Measurements from ENCODE around the gene NEDD4L. TPM values are rescaled to one million over a fixed set of nuclear protein-coding genes. Genes with fewer than 3 reads are reported as not detected.

The NEDD4L gene
- total RNA-seq, 5 donors from 2014 or later (not counting 1 experiment from before 2014, with no cell fraction given) = 4.4 to 10.7 (median 6.7) TPM

DNA sequence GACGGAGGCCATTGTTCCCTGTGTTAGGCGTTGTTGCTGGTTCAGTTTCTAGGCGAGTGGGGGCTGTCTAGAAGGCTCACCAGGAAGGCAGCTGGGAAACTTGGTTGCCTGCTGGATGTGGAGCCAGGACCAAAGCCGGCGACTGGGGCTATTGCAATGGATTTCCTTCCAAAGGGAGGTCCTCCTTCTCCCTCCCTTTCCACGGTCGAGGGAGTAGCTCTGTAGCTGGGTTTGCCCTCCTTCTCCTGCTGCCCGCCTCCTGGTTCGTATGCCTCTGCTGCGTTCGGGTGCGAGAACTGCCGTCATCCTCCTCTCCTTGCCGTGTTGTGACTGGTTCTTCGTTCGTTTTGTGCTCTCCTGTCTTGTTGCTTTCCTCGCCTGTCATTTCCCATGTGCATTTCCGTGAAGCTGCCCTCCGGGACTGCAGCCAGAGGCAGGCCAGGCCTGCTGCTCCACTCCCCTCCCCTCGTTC is 203.4 kb downstream of the NEDD4L start:
- H3K36me3 Mint-ChIP-seq = no peaks in the 10 kb centered on the region
- no peak overlapping the region for H3K27ac Mint-ChIP-seq
- H3K4me1 Mint-ChIP-seq = no peaks in the 10 kb centered on the region
- H3K27me3 ChIP-seq (replicated peaks in 1 of 2; ENCODE audit: control insufficient read depth in 2 of 2, extremely low read depth in 1 of 2, insufficient read depth in 2 of 2, low read length in 1 of 2) = peaks cover 0 to 4% of the 10 kb centered on the region in 2 experiments
- no peaks in the 10 kb centered on the region for H3K9me3 Mint-ChIP-seq
- no peak overlapping the region for H3K4me3 ChIP-seq (ENCODE audit: control insufficient read depth in 1 of 2, extremely low read depth in 1 of 2, low read length in 1 of 2)
- H3K27me3 Mint-ChIP-seq = peaks cover 0 to 4% of the 10 kb centered on the region in 2 donors
- H3K36me3 ChIP-seq (ENCODE audit: control insufficient read depth in 2 of 2, extremely low read depth in 1 of 2, insufficient read depth in 1 of 2, low read length in 1 of 2) = no peaks in the 10 kb centered on the region
- WGBS (ENCODE audit: insufficient coverage) = 92% methylated on average over 15 of the region's 20 CpGs
- no peak for DNase-seq
- ChIA-PET CTCF (no interaction called here), POLR2A (no interaction called here)
- no peaks in the 10 kb centered on the region for H3K4me1 ChIP-seq (ENCODE audit: control insufficient read depth in 1 of 2, extremely low read depth in 1 of 2, insufficient read depth in 2 of 2, low read length in 2 of 2)
- no peak overlapping the region for H3K27ac ChIP-seq (ENCODE audit: low read length)
- ATAC-seq (replicated peaks in 1 of 4) = no peak
- H3K4me3 Mint-ChIP-seq = no peak overlapping the region
- H3K9me3 ChIP-seq = no peaks in the 10 kb centered on the region

DNA sequence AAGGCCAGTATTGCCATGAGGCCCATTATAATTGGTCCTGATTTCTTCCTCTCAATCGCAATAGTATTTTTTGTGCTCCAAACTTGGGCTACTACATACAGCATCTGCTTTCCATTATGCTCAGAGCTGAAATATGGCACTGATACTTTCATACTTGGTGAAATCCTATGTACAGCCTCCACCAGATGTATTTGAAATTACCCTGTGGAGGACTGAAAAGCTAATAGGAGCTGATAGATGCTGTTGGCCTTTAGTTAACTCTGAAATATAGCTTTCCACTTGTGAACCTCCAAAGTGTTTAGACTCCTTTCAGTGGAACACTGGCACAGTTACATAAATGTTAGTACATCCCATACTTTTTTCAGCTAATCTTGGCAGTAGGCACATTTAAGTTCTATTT is 205.7 kb downstream of the NEDD4L start:
- Mint-ChIP-seq H3K27ac (no peak overlapping the region), H3K36me3 (no peaks in the 10 kb centered on the region), H3K4me3 (no peak overlapping the region), H3K9me3 (no peaks in the 10 kb centered on the region), H3K27me3 (peaks cover 1 to 4% of the 10 kb centered on the region in 2 donors), H3K4me1 (no peaks in the 10 kb centered on the region)
- no peaks in the 10 kb centered on the region for H3K4me1 ChIP-seq (ENCODE audit: control insufficient read depth in 1 of 2, extremely low read depth in 1 of 2, insufficient read depth in 2 of 2, low read length in 2 of 2)
- no peak overlapping the region for H3K27ac ChIP-seq (ENCODE audit: low read length)
- ChIA-PET CTCF (interaction anchor here in 1 of 2 donors (0.6 kb wide), 2 partner anchors 13 to 443 kb away, joined by 3 read pairs; no protein-coding TSS in a partner anchor), POLR2A (no interaction called here)
- WGBS (ENCODE audit: insufficient coverage) = no CpG with 5 or more reads among the region's 1 CpG
- DNase-seq = no peak
- H3K36me3 ChIP-seq (ENCODE audit: control insufficient read depth in 2 of 2, extremely low read depth in 1 of 2, insufficient read depth in 1 of 2, low read length in 1 of 2) = no peaks in the 10 kb centered on the region
- no peak for ATAC-seq (replicated peaks in 1 of 4)
- no peak overlapping the region for H3K4me3 ChIP-seq (ENCODE audit: control insufficient read depth in 1 of 2, extremely low read depth in 1 of 2, low read length in 1 of 2)
- H3K27me3 ChIP-seq (replicated peaks in 1 of 2; ENCODE audit: control insufficient read depth in 2 of 2, extremely low read depth in 1 of 2, insufficient read depth in 2 of 2, low read length in 1 of 2) = peaks cover 0 to 4% of the 10 kb centered on the region in 2 experiments
- H3K9me3 ChIP-seq = no peaks in the 10 kb centered on the region

DNA sequence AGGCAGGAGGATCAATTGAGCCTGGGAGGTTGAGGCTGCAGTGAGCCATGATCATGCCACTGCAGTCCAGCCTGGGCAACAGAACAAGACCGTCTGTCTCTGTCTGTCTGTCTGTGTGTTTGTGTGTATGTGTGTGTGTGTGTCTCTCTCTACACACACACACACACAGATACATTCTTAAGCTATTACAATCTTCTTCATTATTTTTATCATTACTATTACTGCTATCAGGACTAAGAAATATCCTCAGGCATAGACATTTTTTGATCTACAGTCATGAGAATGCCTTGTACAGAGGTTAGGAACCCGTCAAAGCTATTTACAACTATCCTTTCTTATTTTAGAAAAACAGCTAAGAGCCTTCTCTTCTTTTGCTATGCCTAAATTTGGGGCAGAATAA is 207.4 kb downstream of the NEDD4L start:
- Mint-ChIP-seq H3K36me3 (peaks cover 2% of the 10 kb centered on the region), H3K4me1 (no peaks in the 10 kb centered on the region), H3K27ac (no peak overlapping the region), H3K9me3 (no peaks in the 10 kb centered on the region), H3K27me3 (peaks cover 1 to 4% of the 10 kb centered on the region in 2 donors), H3K4me3 (no peak overlapping the region)
- no peak overlapping the region for H3K27ac ChIP-seq (ENCODE audit: low read length)
- H3K9me3 ChIP-seq = no peaks in the 10 kb centered on the region
- CTCF ChIA-PET = no interaction called here
- ATAC-seq (replicated peaks in 1 of 4) = no peak
- no peaks in the 10 kb centered on the region for H3K36me3 ChIP-seq (ENCODE audit: control insufficient read depth in 2 of 2, extremely low read depth in 1 of 2, insufficient read depth in 1 of 2, low read length in 1 of 2)
- no CpG with 5 or more reads among the region's 2 CpGs for WGBS (ENCODE audit: insufficient coverage)
- POLR2A ChIA-PET = interaction anchor here in 1 of 2 donors (0.6 kb wide), 1 partner anchor 364 kb away, joined by 3 read pairs; no protein-coding TSS in a partner anchor
- H3K27me3 ChIP-seq (replicated peaks in 1 of 2; ENCODE audit: control insufficient read depth in 2 of 2, extremely low read depth in 1 of 2, insufficient read depth in 2 of 2, low read length in 1 of 2) = peaks cover 0 to 4% of the 10 kb centered on the region in 2 experiments
- no peaks in the 10 kb centered on the region for H3K4me1 ChIP-seq (ENCODE audit: control insufficient read depth in 1 of 2, extremely low read depth in 1 of 2, insufficient read depth in 2 of 2, low read length in 2 of 2)
- no peak for DNase-seq
- no peak overlapping the region for H3K4me3 ChIP-seq (ENCODE audit: control insufficient read depth in 1 of 2, extremely low read depth in 1 of 2, low read length in 1 of 2)

DNA sequence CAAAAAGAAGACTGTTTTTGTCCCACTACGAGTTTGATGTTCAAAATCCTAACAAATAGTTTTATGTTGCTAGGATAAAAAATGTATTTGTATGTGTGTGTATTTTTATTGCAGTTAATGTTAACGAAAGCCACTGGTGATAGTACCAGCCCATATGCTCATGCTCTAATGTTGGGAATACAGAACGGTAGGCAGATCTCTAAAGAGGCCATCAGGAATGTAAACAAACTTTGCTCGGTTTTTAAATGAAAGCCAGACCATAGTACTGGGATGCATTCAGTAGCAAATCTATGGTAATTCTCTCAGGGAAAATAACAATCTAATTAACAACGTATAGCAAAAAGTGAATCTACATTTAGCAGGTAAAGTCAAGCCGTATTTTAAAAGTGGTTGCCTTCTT is 208.1 kb downstream of the NEDD4L start:
- H3K4me1 Mint-ChIP-seq = no peaks in the 10 kb centered on the region
- H3K36me3 Mint-ChIP-seq = peaks cover 2% of the 10 kb centered on the region
- no peak overlapping the region for H3K4me3 Mint-ChIP-seq
- CTCF ChIA-PET = no interaction called here
- no peak overlapping the region for H3K27ac ChIP-seq (ENCODE audit: low read length)
- no peaks in the 10 kb centered on the region for H3K36me3 ChIP-seq (ENCODE audit: control insufficient read depth in 2 of 2, extremely low read depth in 1 of 2, insufficient read depth in 1 of 2, low read length in 1 of 2)
- no peaks in the 10 kb centered on the region for H3K9me3 ChIP-seq
- POLR2A ChIA-PET = no interaction called here
- ATAC-seq (replicated peaks in 1 of 4) (no peak), DNase-seq (no peak)
- peaks cover 1 to 4% of the 10 kb centered on the region in 2 donors for H3K27me3 Mint-ChIP-seq
- peaks cover 0 to 3% of the 10 kb centered on the region in 2 experiments for H3K27me3 ChIP-seq (replicated peaks in 1 of 2; ENCODE audit: control insufficient read depth in 2 of 2, extremely low read depth in 1 of 2, insufficient read depth in 2 of 2, low read length in 1 of 2)
- H3K9me3 Mint-ChIP-seq = no peaks in the 10 kb centered on the region
- no peak overlapping the region for H3K27ac Mint-ChIP-seq
- no peak overlapping the region for H3K4me3 ChIP-seq (ENCODE audit: control insufficient read depth in 1 of 2, extremely low read depth in 1 of 2, low read length in 1 of 2)
- no peaks in the 10 kb centered on the region for H3K4me1 ChIP-seq (ENCODE audit: control insufficient read depth in 1 of 2, extremely low read depth in 1 of 2, insufficient read depth in 2 of 2, low read length in 2 of 2)
- 67% methylated on average over 3 of the region's 6 CpGs for WGBS (ENCODE audit: insufficient coverage)

DNA sequence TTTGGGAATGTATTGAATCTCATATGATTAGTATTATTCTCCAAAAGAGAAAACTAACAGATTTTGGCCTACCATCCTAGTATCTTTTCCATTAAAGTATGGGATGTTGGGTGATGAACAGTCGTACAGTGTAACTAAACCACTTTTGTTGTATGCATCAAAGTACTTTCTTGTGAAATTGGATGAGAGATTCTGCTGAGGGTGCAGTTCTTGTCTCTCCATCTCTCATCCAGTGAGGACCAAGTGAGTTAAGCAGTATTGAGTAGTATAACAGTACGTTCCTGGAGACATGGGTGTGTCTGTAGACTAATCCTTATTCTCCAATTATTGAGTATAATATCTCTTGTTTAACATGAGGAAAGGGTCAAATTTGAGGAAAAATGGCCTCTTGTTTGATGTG is 209.3 kb downstream of the NEDD4L start:
- CTCF ChIA-PET = no interaction called here
- no peak overlapping the region for H3K4me3 Mint-ChIP-seq
- H3K36me3 Mint-ChIP-seq = peaks cover 2% of the 10 kb centered on the region
- Histone ChIP-seq H3K27me3 (replicated peaks in 1 of 2; ENCODE audit: control insufficient read depth in 2 of 2, extremely low read depth in 1 of 2, insufficient read depth in 2 of 2, low read length in 1 of 2) (no peaks in the 10 kb centered on the region), H3K4me1 (ENCODE audit: control insufficient read depth in 1 of 2, extremely low read depth in 1 of 2, insufficient read depth in 2 of 2, low read length in 2 of 2) (no peaks in the 10 kb centered on the region), H3K36me3 (ENCODE audit: control insufficient read depth in 2 of 2, extremely low read depth in 1 of 2, insufficient read depth in 1 of 2, low read length in 1 of 2) (no peaks in the 10 kb centered on the region), H3K4me3 (ENCODE audit: control insufficient read depth in 1 of 2, extremely low read depth in 1 of 2, low read length in 1 of 2) (no peak overlapping the region), H3K27ac (ENCODE audit: low read length) (no peak overlapping the region), H3K9me3 (no peaks in the 10 kb centered on the region)
- ATAC-seq (replicated peaks in 1 of 4) = no peak
- H3K27me3 Mint-ChIP-seq = peaks cover 0 to 1% of the 10 kb centered on the region in 2 donors
- no peaks in the 10 kb centered on the region for H3K9me3 Mint-ChIP-seq
- POLR2A ChIA-PET = interaction anchor here in 1 of 2 donors (0.7 kb wide), 1 partner anchor 1315 kb away, joined by 4 read pairs; no protein-coding TSS in a partner anchor
- DNase-seq = no peak
- 100% methylated on average over 1 of the region's 2 CpGs for WGBS (ENCODE audit: insufficient coverage)
- H3K4me1 Mint-ChIP-seq = no peaks in the 10 kb centered on the region
- no peak overlapping the region for H3K27ac Mint-ChIP-seq

DNA sequence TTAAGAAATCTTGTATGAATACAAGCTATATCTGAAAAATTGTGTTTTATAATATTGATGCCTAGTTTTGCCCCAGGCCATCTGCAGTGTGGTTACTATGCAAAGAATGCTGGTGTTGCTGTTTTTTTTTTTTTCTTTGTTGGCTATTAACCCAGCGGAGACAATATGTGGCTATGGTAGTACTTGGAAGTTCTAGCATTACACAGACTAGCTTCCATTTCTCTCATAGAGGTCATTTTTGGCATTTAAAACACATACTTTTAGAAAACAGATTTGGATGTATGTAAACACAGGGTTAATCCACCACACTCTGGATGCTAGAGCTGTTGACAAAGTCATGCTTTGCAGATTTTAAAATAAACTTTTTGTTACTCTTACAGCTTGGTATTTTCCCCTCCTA is 209.8 kb downstream of the NEDD4L start:
- ATAC-seq (replicated peaks in 1 of 4) = no peak
- H3K27me3 Mint-ChIP-seq = peaks cover 0 to 1% of the 10 kb centered on the region in 2 donors
- no peak overlapping the region for H3K4me3 Mint-ChIP-seq
- H3K27ac Mint-ChIP-seq = no peak overlapping the region
- no peaks in the 10 kb centered on the region for H3K36me3 ChIP-seq (ENCODE audit: control insufficient read depth in 2 of 2, extremely low read depth in 1 of 2, insufficient read depth in 1 of 2, low read length in 1 of 2)
- no peaks in the 10 kb centered on the region for H3K4me1 ChIP-seq (ENCODE audit: control insufficient read depth in 1 of 2, extremely low read depth in 1 of 2, insufficient read depth in 2 of 2, low read length in 2 of 2)
- H3K4me3 ChIP-seq (ENCODE audit: control insufficient read depth in 1 of 2, extremely low read depth in 1 of 2, low read length in 1 of 2) = no peak overlapping the region
- no peak overlapping the region for H3K27ac ChIP-seq (ENCODE audit: low read length)
- ChIA-PET CTCF (interaction anchor here in 1 of 2 donors (0.6 kb wide), 1 partner anchor 521 kb away, joined by 3 read pairs; no protein-coding TSS in a partner anchor), POLR2A (interaction anchor here in 1 of 2 donors (0.7 kb wide), 1 partner anchor 1314 kb away, joined by 4 read pairs; no protein-coding TSS in a partner anchor)
- no peaks in the 10 kb centered on the region for H3K27me3 ChIP-seq (replicated peaks in 1 of 2; ENCODE audit: control insufficient read depth in 2 of 2, extremely low read depth in 1 of 2, insufficient read depth in 2 of 2, low read length in 1 of 2)
- DNase-seq = no peak
- peaks cover 2% of the 10 kb centered on the region for H3K36me3 Mint-ChIP-seq
- H3K9me3 Mint-ChIP-seq = no peaks in the 10 kb centered on the region
- no peaks in the 10 kb centered on the region for H3K4me1 Mint-ChIP-seq
- no CpG with 5 or more reads among the region's 1 CpG for WGBS (ENCODE audit: insufficient coverage)
- no peaks in the 10 kb centered on the region for H3K9me3 ChIP-seq

Data from T-cell (primary cell).